ENCODE data around the gene HOTAIR. TPM values are rescaled to one million over a fixed set of nuclear protein-coding genes. Genes with fewer than 3 reads are reported as not detected.

HOTAIR gene
- total RNA-seq, 1 donor = not detected

DNA sequence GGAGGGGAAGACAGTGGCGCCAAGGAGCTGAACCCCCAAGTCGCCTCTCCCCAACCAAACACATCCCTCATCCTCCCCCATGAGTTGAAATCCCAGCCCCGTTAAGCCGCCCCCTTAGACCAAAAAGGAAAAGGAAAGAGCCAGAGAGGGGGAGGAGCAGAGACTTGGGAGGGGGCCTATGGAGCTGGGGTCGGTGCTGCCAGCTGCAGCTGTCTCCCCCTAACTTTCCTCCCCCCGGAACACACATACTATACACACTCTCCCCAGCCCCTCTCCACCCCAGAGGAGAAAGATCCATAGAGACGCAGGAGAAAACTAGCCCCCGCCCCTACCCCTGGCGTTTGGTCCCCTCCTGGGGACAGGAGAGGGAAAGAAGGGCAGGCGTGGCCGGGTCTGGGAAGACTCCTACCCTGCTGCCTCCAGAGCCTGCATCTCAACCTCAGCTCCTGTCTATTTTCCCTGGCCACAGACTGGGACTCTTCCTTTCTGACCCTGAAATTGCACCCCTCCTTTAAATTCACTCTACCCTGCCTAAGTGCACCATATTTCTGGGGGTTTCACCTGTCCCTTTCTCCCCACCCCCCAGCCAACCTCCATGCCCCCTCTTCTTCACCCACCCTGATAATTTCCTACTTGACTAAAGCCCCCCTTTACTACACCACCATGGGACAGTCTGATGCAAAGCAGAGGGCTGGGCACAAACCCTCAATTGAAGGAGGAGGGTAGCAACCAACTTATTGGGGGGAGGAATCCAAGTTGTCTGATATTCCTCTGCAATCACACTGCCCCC lies 23.6 kb upstream of the HOTAIR start:
- no peak for DNase-seq (ENCODE audit: low read depth)
- TF ChIP-seq, protein P1, sequence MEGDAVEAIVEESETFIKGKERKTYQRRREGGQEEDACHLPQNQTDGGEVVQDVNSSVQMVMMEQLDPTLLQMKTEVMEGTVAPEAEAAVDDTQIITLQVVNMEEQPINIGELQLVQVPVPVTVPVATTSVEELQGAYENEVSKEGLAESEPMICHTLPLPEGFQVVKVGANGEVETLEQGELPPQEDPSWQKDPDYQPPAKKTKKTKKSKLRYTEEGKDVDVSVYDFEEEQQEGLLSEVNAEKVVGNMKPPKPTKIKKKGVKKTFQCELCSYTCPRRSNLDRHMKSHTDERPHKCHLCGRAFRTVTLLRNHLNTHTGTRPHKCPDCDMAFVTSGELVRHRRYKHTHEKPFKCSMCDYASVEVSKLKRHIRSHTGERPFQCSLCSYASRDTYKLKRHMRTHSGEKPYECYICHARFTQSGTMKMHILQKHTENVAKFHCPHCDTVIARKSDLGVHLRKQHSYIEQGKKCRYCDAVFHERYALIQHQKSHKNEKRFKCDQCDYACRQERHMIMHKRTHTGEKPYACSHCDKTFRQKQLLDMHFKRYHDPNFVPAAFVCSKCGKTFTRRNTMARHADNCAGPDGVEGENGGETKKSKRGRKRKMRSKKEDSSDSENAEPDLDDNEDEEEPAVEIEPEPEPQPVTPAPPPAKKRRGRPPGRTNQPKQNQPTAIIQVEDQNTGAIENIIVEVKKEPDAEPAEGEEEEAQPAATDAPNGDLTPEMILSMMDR (IDR thresholded peaks at IDR 0.05; ENCODE audit: insufficient read depth, low read length) = no peak
- H3K4me3 ChIP-seq (ENCODE audit: low read depth, low read length) = no peak overlapping the region

DNA sequence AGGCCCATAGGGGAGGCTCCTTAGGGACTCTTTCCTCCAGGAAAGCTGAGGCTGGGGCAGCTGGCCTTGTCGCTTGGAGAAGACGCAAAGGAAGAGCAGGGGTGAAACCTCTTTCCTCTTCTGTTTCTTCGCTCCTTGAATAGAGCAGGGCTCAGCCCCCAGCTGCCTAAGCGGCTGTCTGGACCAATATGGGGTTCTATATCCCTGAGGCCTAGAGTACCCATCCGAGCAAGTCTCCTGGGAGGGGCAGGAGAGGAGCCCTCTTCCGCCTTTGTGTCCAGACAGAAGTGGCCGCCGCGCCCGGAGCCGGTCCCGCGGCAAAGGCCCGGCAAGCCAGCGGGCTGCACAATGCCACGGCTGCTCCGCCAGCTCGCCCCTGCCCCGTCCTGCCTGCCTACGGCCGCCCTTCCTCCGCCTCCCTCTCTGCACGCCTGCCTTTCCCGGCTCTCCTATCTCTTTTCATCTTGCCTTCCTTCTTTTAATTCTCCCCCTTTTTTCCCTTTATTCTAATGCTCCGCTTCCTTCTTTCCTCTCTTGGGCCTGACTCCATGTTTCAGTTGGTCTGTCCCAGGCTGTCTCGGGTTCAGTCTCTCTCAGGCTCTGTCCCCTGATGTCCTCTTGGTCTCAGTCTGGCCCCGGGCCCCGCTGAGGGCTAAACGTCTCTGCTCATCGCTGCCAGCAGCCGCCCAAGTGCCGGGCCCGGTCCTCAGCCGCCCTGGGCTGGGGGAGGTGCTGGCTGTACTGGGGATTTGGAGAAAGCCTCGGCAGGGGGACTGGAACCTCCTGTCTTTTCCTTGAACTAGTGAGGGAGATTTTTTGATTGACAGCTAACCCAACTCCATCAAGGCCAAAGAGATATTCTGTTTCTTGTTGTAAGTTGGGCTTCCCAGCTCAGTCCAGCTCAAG lies 22.7 kb upstream of the HOTAIR start:
- no peak overlapping the region for H3K4me3 ChIP-seq (ENCODE audit: low read depth, low read length)
- DNase-seq (ENCODE audit: low read depth) = no peak
- TF ChIP-seq, protein P1 (IDR thresholded peaks at IDR 0.05; ENCODE audit: insufficient read depth, low read length) = no peak

DNA sequence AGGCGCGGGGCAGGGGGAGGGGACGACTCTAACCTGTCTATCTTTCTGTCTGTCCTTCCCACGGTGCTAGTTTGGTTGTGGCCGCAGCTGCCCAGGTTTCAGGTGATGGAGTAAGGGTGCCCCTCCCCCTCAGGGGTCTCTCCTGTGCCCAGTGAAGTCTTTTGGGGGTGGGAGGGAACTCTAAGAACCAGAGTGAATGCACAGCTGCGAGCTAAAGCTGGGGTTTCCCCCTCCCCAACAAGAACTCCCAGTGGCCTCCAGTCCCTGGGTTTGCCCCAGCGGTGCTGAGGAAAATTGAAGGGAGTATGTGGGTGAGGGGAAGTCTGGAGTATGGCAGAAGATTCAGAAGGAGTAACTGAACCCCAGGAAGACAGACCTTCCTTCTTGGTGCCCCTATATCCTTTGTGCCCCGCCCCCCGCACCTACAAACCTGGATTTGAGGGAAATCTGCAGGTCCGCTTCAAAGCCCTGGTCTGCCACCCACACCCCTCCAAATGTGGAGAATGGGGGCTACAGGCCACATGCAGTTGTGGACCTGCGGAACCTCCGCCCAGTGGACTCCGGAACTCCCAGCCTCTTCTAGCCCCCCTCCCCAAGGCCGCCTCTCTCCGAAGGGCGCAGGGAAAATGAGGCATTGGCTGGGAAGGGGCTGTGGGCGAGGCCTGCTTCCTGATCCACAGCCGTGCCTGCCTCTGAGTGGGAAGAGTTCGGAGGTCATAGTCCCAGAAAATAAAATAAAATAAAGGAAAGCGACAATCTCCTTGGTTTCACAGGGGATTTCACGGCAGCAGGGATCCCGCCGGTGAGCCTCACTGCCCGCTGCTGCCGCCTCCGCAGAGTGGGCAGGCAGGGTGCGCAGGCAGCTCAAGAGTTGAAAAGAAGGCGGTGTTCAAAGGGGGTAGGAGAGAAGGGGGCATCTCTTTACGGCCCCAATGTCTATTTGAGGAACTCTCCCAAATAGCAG lies 21.8 kb upstream of the HOTAIR start:
- no peak overlapping the region for H3K4me3 ChIP-seq (ENCODE audit: low read depth, low read length)
- TF ChIP-seq, protein P1 (IDR thresholded peaks at IDR 0.05; ENCODE audit: insufficient read depth, low read length) = no peak
- no peak for DNase-seq (ENCODE audit: low read depth)

DNA sequence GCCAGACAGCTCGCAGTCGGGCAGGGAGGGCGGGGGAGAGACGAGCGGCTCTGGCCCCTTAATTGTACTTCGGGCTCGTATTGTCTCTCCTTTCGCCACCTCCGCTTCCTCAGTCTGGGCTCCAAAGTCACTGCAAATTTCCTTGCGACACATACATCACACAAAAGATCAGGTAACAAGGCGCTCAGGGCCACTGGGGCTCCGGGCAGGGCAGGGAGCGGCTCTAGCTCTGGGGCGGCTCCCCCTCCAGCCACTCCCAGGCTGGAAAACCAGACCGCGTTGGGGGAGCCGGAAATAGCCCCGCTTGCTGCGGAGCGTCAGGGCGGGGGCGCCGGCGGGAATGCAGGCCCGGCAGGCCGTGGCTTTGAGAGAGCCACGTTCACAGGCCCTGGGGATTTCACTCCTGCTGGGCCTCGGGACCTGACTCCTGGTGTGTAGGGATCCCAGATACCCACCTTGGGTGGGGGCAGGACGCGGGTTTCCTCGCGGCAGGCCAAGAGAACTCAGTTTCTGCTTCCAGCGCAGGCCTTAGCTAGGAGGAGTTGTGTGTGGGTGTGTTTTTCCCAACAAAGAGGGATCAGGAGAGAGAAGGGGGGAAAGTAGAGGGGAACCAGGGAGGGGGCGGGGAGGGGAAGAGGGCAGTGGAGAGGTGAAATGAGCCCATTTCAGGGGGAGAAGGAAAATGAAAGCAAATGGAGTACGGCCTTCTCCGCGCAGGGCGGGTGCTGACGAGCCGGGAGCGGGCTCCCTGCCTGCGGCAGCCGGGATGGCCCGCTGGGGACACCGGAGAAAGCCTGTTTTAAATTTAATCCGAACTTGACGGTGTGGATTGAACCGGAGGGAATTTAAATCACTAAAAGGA lies 20.9 kb upstream of the HOTAIR start:
- DNase-seq (ENCODE audit: low read depth) = no peak
- H3K4me3 ChIP-seq (ENCODE audit: low read depth, low read length) = peak overlapping the region; percentile 46
- TF ChIP-seq, protein P1 (IDR thresholded peaks at IDR 0.05; ENCODE audit: insufficient read depth, low read length) = no peak

DNA sequence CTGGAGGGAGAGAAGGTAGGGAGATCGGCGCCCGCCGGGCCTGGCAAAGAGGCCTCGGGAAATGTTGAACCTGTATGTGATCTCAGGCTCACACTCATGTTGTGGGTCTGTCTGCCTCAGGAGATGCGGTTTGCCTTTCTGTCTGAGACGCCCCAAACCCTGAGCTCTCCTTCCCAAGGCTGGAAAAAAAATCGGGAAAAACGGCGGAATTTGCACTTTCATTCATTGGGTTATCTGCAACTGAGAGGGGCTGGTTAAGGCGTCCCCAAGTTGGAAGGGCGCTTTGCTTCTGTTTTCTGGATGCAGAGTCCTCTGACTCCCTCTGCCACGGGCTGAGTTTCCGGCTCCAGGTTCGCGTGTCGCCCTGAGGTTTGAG lies 20.2 kb upstream of the HOTAIR start:
- no peak for DNase-seq (ENCODE audit: low read depth)
- no peak overlapping the region for H3K4me3 ChIP-seq (ENCODE audit: low read depth, low read length)
- TF ChIP-seq, protein P1 (IDR thresholded peaks at IDR 0.05; ENCODE audit: insufficient read depth, low read length) = no peak
